C4-2B (cell line): ENCODE results near the gene ATAD1.

Experiments used
- H3K27ac ChIP-seq: fragments of 450-650 bp; 2 replicates; pipeline ENCODE4 v1.5.1; 2017
- CTCF ChIP-seq: fragments of 450-650 bp; conservative IDR thresholded peaks from 2 replicates; pipeline ENCODE4 v1.5.1; 2017; ENCODE audit warnings: mild to moderate bottlenecking
- ZFX ChIP-seq: fragments of 450-650 bp; IDR thresholded peaks from 2 replicates; pipeline ENCODE4 v1.6.1; 2017

ATAD1 gene

GRCh38 chr10:87765666-87766376, 52.2 kb downstream of the ATAD1 start:
- no peak overlapping the region for H3K27ac ChIP-seq
- TF ChIP-seq CTCF (no peak), ZFX (no peak)

GRCh38 chr10:87764072-87764934, 53.7 kb downstream of the ATAD1 start:
- H3K27ac ChIP-seq, result no peak overlapping the region
- TF ChIP-seq ZFX, result no peak
- TF ChIP-seq CTCF, result no peak

- no peak for TF ChIP-seq ZFX
- TF ChIP-seq CTCF, result no peak
- H3K27ac ChIP-seq, result no peak overlapping the region
Measured at GRCh38 chr10:87763086-87763861, 54.8 kb downstream of the ATAD1 start.

GRCh38 chr10:87761892-87762291, 56.1 kb downstream of the ATAD1 start:
- H3K27ac ChIP-seq, result no peak overlapping the region
- TF ChIP-seq CTCF (no peak), ZFX (no peak)

GRCh38 chr10:87761153-87761552, 56.9 kb downstream of the ATAD1 start:
- TF ChIP-seq ZFX (no peak), CTCF (no peak)
- no peak overlapping the region for H3K27ac ChIP-seq

- H3K27ac ChIP-seq, result no peak overlapping the region
Measured at GRCh38 chr10:87760195-87760905, 57.7 kb downstream of the ATAD1 start.

More at GRCh38 chr10:87760195-87760905, 57.7 kb downstream of the ATAD1 start:
- TF ChIP-seq CTCF, result no peak
- no peak for TF ChIP-seq ZFX
